ENCODE measurements around the gene SPHK2.

SPHK2 gene

GRCh38 chr19:48637948-48638830, 18.9 kb downstream of the SPHK2 start (continued):
- TF ChIP-seq KLF8 (tag by site-specific recombination; IDR thresholded peaks at IDR 0.05) (no peak), ZNF701 (tag by site-specific recombination; IDR thresholded peaks at IDR 0.05) (no peak), PRDM2 (tag by site-specific recombination; IDR thresholded peaks at IDR 0.05; ENCODE audit: borderline replicate concordance) (no peak), ZXDB (tag by site-specific recombination; IDR thresholded peaks at IDR 0.05) (0 out of 2 replicates have a peak, but pooled peaks have one; percentile 40), ZNF175 (tag by site-specific recombination; IDR thresholded peaks at IDR 0.05) (no peak), ZNF677 (tag by site-specific recombination; IDR thresholded peaks at IDR 0.05) (no peak), GLIS1 (tag by site-specific recombination; IDR thresholded peaks at IDR 0.05) (no peak), OSR2 (tag by site-specific recombination; IDR thresholded peaks at IDR 0.05) (no peak), ZBTB8A (tag by site-specific recombination; IDR thresholded peaks at IDR 0.05) (no peak), ZNF112 (tag by site-specific recombination; IDR thresholded peaks at IDR 0.05) (no peak), ZBTB10 (tag by site-specific recombination; IDR thresholded peaks at IDR 0.05) (no peak; the same call in 1 of the 2 replicates), TCF7L2 (IDR thresholded peaks at IDR 0.05; ENCODE audit: borderline replicate concordance, low read depth, low read length) (no peak), ZNF302 (tag by site-specific recombination; IDR thresholded peaks at IDR 0.05; ENCODE audit: low read depth) (no peak), ZNF530 (tag by site-specific recombination; IDR thresholded peaks at IDR 0.05; ENCODE audit: low read depth) (no peak), ZBTB21 (tag by site-specific recombination; IDR thresholded peaks at IDR 0.05) (no peak), ZFP41 (tag by site-specific recombination; IDR thresholded peaks at IDR 0.05; ENCODE audit: borderline replicate concordance) (no peak), ZNF596 (tag by site-specific recombination; IDR thresholded peaks at IDR 0.05) (no peak), OVOL3 (tag by site-specific recombination; IDR thresholded peaks at IDR 0.05) (no peak), ZNF580 (tag by site-specific recombination; IDR thresholded peaks at IDR 0.05) (peak; percentile 37; the same call in 1 of the 2 replicates), HOXC10 (CRISPR knock-in tag; IDR thresholded peaks at IDR 0.05) (no peak), ZNF704 (tag by site-specific recombination; IDR thresholded peaks at IDR 0.05) (no peak), ZNF211 (tag by site-specific recombination; IDR thresholded peaks at IDR 0.05; ENCODE audit: low read depth) (no peak), KLF1 (tag by site-specific recombination; IDR thresholded peaks at IDR 0.05) (no peak)
- TF ChIP-seq, protein P1, sequence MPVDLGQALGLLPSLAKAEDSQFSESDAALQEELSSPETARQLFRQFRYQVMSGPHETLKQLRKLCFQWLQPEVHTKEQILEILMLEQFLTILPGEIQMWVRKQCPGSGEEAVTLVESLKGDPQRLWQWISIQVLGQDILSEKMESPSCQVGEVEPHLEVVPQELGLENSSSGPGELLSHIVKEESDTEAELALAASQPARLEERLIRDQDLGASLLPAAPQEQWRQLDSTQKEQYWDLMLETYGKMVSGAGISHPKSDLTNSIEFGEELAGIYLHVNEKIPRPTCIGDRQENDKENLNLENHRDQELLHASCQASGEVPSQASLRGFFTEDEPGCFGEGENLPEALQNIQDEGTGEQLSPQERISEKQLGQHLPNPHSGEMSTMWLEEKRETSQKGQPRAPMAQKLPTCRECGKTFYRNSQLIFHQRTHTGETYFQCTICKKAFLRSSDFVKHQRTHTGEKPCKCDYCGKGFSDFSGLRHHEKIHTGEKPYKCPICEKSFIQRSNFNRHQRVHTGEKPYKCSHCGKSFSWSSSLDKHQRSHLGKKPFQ (tag by site-specific recombination; IDR thresholded peaks at IDR 0.05), result no peak
- TF ChIP-seq, protein P2, sequence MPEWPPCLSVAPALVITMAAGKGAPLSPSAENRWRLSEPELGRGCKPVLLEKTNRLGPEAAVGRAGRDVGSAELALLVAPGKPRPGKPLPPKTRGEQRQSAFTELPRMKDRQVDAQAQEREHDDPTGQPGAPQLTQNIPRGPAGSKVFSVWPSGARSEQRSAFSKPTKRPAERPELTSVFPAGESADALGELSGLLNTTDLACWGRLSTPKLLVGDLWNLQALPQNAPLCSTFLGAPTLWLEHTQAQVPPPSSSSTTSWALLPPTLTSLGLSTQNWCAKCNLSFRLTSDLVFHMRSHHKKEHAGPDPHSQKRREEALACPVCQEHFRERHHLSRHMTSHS (tag by site-specific recombination; IDR thresholded peaks at IDR 0.05), result no peak
- TF ChIP-seq, protein P3, sequence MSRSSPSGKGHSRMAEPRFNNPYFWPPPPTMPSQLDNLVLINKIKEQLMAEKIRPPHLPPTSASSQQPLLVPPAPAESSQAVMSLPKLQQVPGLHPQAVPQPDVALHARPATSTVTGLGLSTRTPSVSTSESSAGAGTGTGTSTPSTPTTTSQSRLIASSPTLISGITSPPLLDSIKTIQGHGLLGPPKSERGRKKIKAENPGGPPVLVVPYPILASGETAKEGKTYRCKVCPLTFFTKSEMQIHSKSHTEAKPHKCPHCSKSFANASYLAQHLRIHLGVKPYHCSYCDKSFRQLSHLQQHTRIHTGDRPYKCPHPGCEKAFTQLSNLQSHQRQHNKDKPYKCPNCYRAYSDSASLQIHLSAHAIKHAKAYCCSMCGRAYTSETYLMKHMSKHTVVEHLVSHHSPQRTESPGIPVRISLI (tag by site-specific recombination; IDR thresholded peaks at IDR 0.05), result no peak

Data from HEK293 (cell line).